GM11168 (cell line): ENCODE results near the gene GPSM3.

ENCODE experiments used
- in situ Hi-C: fragments of 300-500 bp; cut with MboI; formaldehyde crosslinking; loops from one replicate; pipeline ENCODE4 v1.12.0; 2022; ENCODE audit warnings: low sequenced_read_pairs; ENCODE audit not compliant: unreplicated experiment

The GPSM3 gene

GRCh38 chr6:32176476-32177182 lies 15.8 kb downstream of the GPSM3 start:
- in situ Hi-C loops: no loop called here

GRCh38 chr6:32175711-32176475 lies 16.6 kb downstream of the GPSM3 start, which contains the start of gene AGPAT1:
Gene AGPAT1 (minus strand): TSS chr6:32176084. CDS start chr6:32171496, 4,588 bp downstream.
- in situ Hi-C loops: no loop called here

GRCh38 chr6:32175322-32175710 lies 17.1 kb downstream of the GPSM3 start:
- in situ Hi-C loops: no loop called here

- in situ Hi-C loops: no loop called here
These were observed 18.0 kb downstream of the GPSM3 start for GRCh38 chr6:32174416-32174815.

- in situ Hi-C loops: no loop called here
These were observed 19.3 kb downstream of the GPSM3 start for GRCh38 chr6:32173051-32173727.

- in situ Hi-C loops: no loop called here
These were observed 21.2 kb downstream of the GPSM3 start for GRCh38 chr6:32171234-32171633.

GRCh38 chr6:32170294-32170693 lies 22.1 kb downstream of the GPSM3 start:
- in situ Hi-C loops: no loop called here

GRCh38 chr6:32168807-32169591 lies 23.4 kb downstream of the GPSM3 start:
- in situ Hi-C loops: no loop called here

- in situ Hi-C loops: no loop called here
These were observed 24.1 kb downstream of the GPSM3 start for GRCh38 chr6:32168350-32168749.

- in situ Hi-C loops: no loop called here
These were observed 24.6 kb downstream of the GPSM3 start for GRCh38 chr6:32167761-32168262.

- in situ Hi-C loops: no loop called here
These were observed 25.2 kb downstream of the GPSM3 start for GRCh38 chr6:32167154-32167760.

- in situ Hi-C loops: no loop called here
These were observed 25.9 kb downstream of the GPSM3 start for GRCh38 chr6:32166411-32167061.

- in situ Hi-C loops: no loop called here
These were observed 28.1 kb downstream of the GPSM3 start, which contains the start of gene EGFL8 for GRCh38 chr6:32164295-32164694. Gene EGFL8 (plus strand): TSS chr6:32164595. CDS start chr6:32166166, 1,571 bp downstream.

- in situ Hi-C loops: no loop called here
These were observed 28.7 kb downstream of the GPSM3 start for GRCh38 chr6:32163559-32164258.

- in situ Hi-C loops: no loop called here
These were observed 34.4 kb downstream of the GPSM3 start for GRCh38 chr6:32158052-32158451.

GRCh38 chr6:32156891-32157290 lies 35.6 kb downstream of the GPSM3 start:
- in situ Hi-C loops: no loop called here

- in situ Hi-C loops: no loop called here
These were observed 37.8 kb downstream of the GPSM3 start for GRCh38 chr6:32154514-32155161.
